Measurements from ENCODE around the gene PPARD.
A peak's percentile ranks its signal among the peaks of the same experiment; 100 is the strongest.
"Not testable (repeated sequence)": the region's sequence is repeated elsewhere in the genome, so short reads cannot be mapped to it uniquely, and the experiment has no call there.

PPARD gene

GRCh38 chr6:35406711-35407485 lies 64.5 kb downstream of the PPARD start:
- DNase-seq (ENCODE audit: low spot score), result no peak

DNA sequence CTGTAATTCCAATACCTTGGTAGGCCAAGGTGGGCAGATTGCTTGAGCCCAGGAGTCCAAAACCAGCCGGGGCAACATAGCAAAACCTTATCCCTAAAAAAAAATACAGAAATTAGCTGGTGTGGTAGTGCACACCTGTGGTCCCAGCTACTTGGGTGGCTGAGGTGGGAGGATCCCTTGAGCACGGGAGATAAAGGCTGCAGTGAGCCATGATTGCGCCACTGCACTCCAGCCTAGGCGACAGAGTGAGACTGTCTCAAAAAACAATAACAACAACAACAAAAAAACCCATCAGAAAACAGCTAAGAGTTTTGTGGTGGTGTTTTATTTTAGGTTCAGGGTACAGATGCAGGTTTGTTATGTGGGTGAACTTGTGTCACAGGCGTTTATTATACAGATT lies 66.9 kb downstream of the PPARD start:
- no peak for DNase-seq (ENCODE audit: low spot score)

DNA sequence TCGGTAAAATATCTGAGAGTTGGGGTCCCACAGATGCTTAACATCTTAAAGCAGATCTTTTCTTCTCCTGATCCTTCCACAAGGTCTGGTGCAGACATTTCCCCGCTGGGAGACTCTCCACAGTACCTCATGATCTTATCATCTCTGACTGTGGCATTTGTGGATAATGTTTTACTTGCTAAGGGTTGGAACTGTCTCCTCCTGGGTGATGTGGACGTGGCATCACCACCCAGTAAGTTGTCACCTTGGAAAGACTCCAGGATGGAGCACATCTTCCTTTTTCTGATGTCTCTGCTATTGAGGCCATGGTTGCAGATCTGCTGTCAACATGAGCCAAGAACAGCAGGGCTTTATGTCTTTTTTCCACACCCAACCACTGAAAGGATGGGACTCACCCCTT lies 67.8 kb downstream of the PPARD start:
- DNase-seq (ENCODE audit: low spot score), result no peak

DNA sequence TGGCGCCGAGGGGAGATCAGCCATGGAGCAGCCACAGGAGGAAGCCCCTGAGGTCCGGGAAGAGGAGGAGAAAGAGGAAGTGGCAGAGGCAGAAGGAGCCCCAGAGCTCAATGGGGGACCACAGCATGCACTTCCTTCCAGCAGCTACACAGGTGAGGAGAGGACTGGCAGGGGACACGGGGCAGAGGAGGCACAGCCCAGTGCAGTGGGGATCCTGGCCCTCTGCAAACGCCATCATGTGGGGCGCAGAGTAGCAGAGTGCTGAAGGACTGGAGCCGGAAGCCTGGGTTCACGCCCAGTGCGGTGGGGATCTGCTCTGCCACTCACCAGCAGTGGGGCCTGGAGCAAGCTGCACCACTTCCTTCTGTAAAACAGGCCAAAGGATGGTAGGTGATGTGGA lies 68.7 kb downstream of the PPARD start:
- no peak for DNase-seq (ENCODE audit: low spot score)

- DNase-seq (ENCODE audit: low spot score), result no peak
Observed at GRCh38 chr6:35412102-35412501, 69.7 kb downstream of the PPARD start.

- no peak for DNase-seq (ENCODE audit: low spot score)
Observed at GRCh38 chr6:35413911-35414310, 71.6 kb downstream of the PPARD start.

DNA sequence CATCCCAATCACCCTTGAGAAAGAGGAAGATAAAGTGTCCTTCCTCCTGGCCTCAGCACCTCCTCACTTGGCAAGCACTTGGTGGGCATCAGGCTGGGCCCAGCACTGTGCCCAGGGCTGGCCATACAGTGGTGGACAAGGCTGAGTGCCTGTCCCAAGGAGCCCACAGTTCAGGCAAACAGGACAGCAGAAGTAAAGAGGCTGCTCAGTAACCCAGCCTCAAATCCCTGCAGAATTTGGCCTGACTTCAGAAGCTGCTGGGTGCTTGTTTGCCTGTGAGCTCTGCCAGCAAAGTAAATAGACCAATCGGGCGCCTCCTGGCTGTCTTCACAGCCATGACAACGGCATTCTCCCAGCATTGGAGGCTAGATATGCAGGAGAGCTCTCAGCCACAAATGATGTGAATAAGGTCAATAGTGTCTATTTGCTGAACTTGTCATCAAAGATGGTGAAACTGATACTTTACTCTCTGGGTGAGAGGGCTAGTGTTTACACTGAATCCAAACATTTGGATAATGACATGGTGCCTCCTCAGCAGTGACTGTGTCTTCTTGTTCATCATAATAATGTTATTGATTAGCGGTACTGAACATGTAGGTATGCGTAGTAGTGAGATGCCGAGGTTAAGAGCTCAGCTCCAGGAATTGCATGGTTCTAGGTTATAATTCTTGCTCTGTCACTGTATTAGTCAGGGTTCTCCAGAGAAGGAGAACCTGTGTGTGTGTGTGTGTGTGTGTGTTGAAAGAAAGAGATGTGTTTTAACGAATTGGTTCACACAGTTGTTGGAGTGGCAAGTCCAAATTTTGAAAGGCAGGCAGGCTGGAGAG lies 72.9 kb downstream of the PPARD start:
- DNase-seq (ENCODE audit: low spot score), result peak; percentile 93

- no peak for DNase-seq (ENCODE audit: low spot score)
Observed at GRCh38 chr6:35417979-35418661, 75.8 kb downstream of the PPARD start.

GRCh38 chr6:35419417-35419816 lies 77.1 kb downstream of the PPARD start:
- no peak for DNase-seq (ENCODE audit: low spot score)

DNA sequence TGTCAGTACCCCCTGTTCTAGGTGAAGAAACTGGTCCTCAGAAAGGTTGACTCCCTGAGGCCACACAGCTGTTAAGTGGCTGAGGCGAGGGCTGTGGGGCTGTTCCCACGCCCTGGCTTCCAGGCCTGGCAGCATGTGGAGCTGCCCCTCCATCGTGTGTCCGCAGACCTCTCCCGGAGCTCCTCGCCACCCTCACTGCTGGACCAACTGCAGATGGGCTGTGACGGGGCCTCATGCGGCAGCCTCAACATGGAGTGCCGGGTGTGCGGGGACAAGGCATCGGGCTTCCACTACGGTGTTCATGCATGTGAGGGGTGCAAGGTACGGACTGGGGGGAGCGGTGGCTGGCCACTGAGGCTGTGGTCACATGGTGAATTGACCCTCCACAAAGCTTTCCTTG lies 77.6 kb downstream of the PPARD start:
- DNase-seq (ENCODE audit: low spot score), result no peak

GRCh38 chr6:35425284-35425683 lies 82.9 kb downstream of the PPARD start:
- DNase-seq (ENCODE audit: low spot score), result peak; percentile 90

DNA sequence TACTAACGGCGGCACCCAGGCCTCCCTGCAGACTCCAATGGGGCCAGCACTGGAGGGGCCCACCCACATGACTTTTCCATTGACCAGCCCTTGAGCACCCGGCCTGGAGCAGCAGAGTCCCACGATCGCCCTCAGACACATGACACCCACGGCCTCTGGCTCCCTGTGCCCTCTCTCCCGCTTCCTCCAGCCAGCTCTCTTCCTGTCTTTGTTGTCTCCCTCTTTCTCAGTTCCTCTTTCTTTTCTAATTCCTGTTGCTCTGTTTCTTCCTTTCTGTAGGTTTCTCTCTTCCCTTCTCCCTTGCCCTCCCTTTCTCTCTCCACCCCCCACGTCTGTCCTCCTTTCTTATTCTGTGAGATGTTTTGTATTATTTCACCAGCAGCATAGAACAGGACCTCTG lies 83.7 kb downstream of the PPARD start:
- DNase-seq (ENCODE audit: low spot score), result no peak

DNA sequence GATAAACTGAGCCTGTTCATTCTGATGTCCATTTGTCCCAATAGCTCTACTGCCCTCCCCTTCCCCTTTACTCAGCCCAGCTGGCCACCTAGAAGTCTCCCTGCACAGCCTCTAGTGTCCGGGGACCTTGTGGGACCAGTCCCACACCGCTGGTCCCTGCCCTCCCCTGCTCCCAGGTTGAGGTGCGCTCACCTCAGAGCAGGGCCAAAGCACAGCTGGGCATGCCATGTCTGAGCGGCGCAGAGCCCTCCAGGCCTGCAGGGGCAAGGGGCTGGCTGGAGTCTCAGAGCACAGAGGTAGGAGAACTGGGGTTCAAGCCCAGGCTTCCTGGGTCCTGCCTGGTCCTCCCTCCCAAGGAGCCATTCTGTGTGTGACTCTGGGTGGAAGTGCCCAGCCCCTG lies 85.1 kb downstream of the PPARD start:
- DNase-seq (ENCODE audit: low spot score), result no peak

DNA sequence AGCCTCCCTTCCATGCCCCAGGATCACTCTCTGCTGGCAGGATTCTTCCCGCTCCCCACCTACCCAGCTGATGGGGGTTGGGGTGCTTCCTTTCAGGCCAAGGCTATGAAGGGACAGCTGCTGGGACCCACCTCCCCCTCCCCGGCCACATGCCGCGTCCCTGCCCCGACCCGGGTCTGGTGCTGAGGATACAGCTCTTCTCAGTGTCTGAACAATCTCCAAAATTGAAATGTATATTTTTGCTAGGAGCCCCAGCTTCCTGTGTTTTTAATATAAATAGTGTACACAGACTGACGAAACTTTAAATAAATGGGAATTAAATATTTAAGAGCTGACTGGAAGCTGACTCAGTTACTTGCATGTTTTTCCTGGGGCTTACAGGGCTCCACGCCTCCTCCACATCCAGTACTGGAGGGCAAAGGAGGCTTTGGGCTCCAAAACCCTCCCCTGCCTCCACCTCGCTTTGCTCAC lies 85.5 kb downstream of the PPARD start:
- DNase-seq (ENCODE audit: low spot score), result peak; percentile 71

GRCh38 chr6:35428421-35429149 lies 86.2 kb downstream of the PPARD start:
- no peak for DNase-seq (ENCODE audit: low spot score)

- DNase-seq (ENCODE audit: low spot score), result no peak
Observed at GRCh38 chr6:35429463-35429862, 87.1 kb downstream of the PPARD start.

DNA sequence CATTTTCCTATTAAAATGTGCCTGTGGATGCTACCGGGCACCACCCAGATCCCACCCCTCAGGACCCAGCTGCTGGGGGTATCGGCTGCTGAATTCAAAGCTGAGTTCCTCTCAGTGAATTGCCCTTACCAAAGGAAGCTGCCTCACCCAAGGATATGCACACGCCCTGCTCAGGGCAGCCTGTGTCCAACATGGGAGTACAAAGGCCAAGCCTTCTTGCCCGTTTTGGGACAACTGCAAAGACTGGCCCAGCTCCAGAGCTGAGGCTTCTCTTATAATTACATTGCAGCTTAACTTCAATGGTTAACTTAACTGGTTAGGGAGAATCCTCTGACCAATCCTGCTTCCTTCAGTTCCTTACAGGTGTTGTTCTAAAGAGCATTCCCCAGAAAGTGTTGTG lies 89.9 kb downstream of the PPARD start:
- DNase-seq (ENCODE audit: low spot score), result no peak

GRCh38 chr6:35432702-35433101 lies 90.3 kb downstream of the PPARD start:
- DNase-seq (ENCODE audit: low spot score), result not testable (repeated sequence)

- DNase-seq (ENCODE audit: low spot score), result no peak
Observed at GRCh38 chr6:35435074-35435837, 92.9 kb downstream of the PPARD start.

DNA sequence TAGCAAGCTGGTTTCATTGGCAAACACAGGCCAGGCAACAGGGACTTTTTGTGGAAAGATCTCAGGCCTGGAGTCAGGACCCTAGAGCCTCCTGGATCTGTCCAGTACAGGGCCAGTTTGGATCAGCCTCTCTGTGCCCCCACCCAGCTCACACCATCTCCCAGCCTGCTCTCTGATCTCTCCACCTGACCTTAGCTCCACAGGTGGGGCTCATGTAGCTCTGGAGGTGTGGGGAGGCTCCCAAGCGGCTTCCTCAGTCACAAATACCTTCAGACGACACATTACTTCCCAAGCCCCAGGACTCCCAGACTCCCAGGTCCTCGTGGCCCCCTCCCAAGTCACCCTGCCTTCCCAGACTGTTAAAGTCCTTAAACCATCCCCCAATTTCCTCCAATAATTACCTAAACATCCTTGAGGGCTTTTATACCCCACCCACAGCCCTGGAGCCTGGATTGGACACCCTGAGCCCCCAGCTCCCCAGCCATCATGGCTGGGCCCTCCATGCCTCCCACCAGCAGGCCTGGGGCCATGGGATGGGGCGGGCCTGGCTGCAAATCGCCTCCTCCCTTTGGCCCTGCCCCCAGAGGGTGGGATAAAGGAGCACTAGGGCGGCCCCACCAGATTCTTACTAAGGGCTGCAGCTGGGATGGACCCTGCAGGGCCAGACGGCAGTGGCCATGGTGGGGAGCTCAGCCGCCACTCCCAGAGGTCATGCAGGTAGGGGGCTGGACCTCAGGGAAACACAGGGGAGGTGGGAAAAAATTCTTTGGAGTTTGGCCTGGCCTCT lies 93.9 kb downstream of the PPARD start:
- DNase-seq (ENCODE audit: low spot score), result no peak
